IMR-90 (cell line): ENCODE results near the gene RUNX1. TPM values are rescaled to one million over a fixed set of nuclear protein-coding genes. Genes with fewer than 3 reads are reported as not detected.

Source experiments
- ATAC-seq: fragments of 200-7000 bp; cut with Tn5 transposase; 2 replicates; pipeline ENCODE4 v1.9.1; 2020; ENCODE audit warnings: low read depth, mild to moderate bottlenecking, moderate library complexity
- BruUV-seq: library from RNA; stranded (reverse); fragments of 400-500 nt; replicated peaks from 2 replicates; lab custom pipeline; 2021; lab: Mats Ljungman, UMichigan
- CTCF ChIA-PET: fragments of 300-600 bp; formaldehyde crosslinking; extraction: SDS; loops from one replicate; lab custom pipeline; 2021; ENCODE audit warnings: antibody characterized with exemption; lab: Yijun Ruan, JAX
- POLR2A ChIA-PET: fragments of 300-600 bp; sonication (Branson Sonifier 250); formaldehyde crosslinking; loops from one replicate; lab custom pipeline; 2022; ENCODE audit warnings: antibody characterized with exemption; ENCODE audit not compliant: unreplicated experiment; lab: Charles Lee
- DNase-seq: peaks from one replicate; pipeline ENCODE4 v3.0.0; 2013
- H2AFZ ChIP-seq: replicated peaks from 2 replicates; pipeline ENCODE3; 2013; ENCODE audit warnings: low read length, mild to moderate bottlenecking; ENCODE audit not compliant: poor library complexity
- H2AK5ac ChIP-seq: 2 replicates; pipeline ENCODE4 v1.6.1; 2013; ENCODE audit warnings: low read depth, low read length, inconsistent platforms
- H2AK9ac ChIP-seq: replicated peaks from 2 replicates; pipeline ENCODE3; 2013; ENCODE audit warnings: mild to moderate bottlenecking, low read depth, low read length, moderate library complexity; ENCODE audit not compliant: poor library complexity
- H2BK120ac ChIP-seq: 2 replicates; pipeline ENCODE4 v1.6.1; 2013; ENCODE audit warnings: low read depth, low read length, inconsistent platforms
- H2BK15ac ChIP-seq: 3 replicates; pipeline ENCODE4 v1.6.1; 2013; ENCODE audit warnings: low read depth, low read length, inconsistent platforms
- H2BK20ac ChIP-seq: 2 replicates; pipeline ENCODE4 v1.6.1; 2013; ENCODE audit warnings: low read depth, mild to moderate bottlenecking, inconsistent platforms, low read length, moderate library complexity
- H2BK5ac ChIP-seq: 2 replicates; pipeline ENCODE4 v1.6.1; 2013; ENCODE audit warnings: mild to moderate bottlenecking, low read depth, low read length, inconsistent platforms; ENCODE audit not compliant: poor library complexity, severe bottlenecking
- H3K14ac ChIP-seq: replicated peaks from 2 replicates; pipeline ENCODE4 v1.6.1; 2013; ENCODE audit warnings: low read depth, low read length, inconsistent platforms
- H3K18ac ChIP-seq: 2 replicates; pipeline ENCODE4 v1.6.1; 2013; ENCODE audit warnings: low read depth, low read length, control low read depth
- H3K23ac ChIP-seq: 2 replicates; pipeline ENCODE4 v1.6.1; 2013; ENCODE audit warnings: low read depth, low read length, inconsistent platforms
- H3K27ac ChIP-seq: 2 replicates; pipeline ENCODE4 v1.5.1; 2013; ENCODE audit warnings: mild to moderate bottlenecking, control low read depth, low read length; ENCODE audit not compliant: insufficient read depth
- H3K27me3 ChIP-seq: 2 replicates; pipeline ENCODE4 v1.6.1; 2013; ENCODE audit warnings: low read length; ENCODE audit not compliant: control insufficient read depth, insufficient read depth
- H3K36me3 ChIP-seq: 2 replicates; pipeline ENCODE4 v1.6.1; 2013; ENCODE audit warnings: low read length, mixed read lengths; ENCODE audit not compliant: control insufficient read depth, insufficient read depth
- H3K4ac ChIP-seq: 2 replicates; pipeline ENCODE4 v1.6.1; 2013; ENCODE audit warnings: low read depth, low read length, inconsistent platforms
- H3K4me1 ChIP-seq: 2 replicates; pipeline ENCODE4 v1.6.1; 2013; ENCODE audit warnings: low read length, mixed read lengths; ENCODE audit not compliant: control insufficient read depth, insufficient read depth
- H3K4me2 ChIP-seq: 2 replicates; pipeline ENCODE4 v1.6.1; 2013; ENCODE audit warnings: low read depth, mild to moderate bottlenecking, control low read depth, low read length, moderate library complexity
- H3K4me3 ChIP-seq: 2 replicates; pipeline ENCODE4 v1.5.1; 2013; ENCODE audit warnings: low read depth, mild to moderate bottlenecking, control low read depth, low read length, moderate library complexity; ENCODE audit not compliant: insufficient read depth
- H3K56ac ChIP-seq: 2 replicates; pipeline ENCODE4 v1.6.1; 2013; ENCODE audit warnings: low read length, inconsistent platforms; ENCODE audit not compliant: insufficient read depth; ENCODE audit errors: extremely low read depth
- H3K79me1 ChIP-seq, 2 experiments: 2 replicates each; pipeline ENCODE4 v1.6.1; 2013; ENCODE audit warnings: low read length in 2 of 2, inconsistent platforms in 1 of 2, low read depth in 1 of 2
- H3K9ac ChIP-seq: 2 replicates; pipeline ENCODE4 v1.6.1; 2013; ENCODE audit warnings: low read depth, low read length, control low read depth
- H3K9me1 ChIP-seq: 2 replicates; pipeline ENCODE4 v1.6.1; 2013; ENCODE audit warnings: low read length, inconsistent platforms; ENCODE audit not compliant: insufficient read depth
- H3K9me3 ChIP-seq: 2 replicates; pipeline ENCODE4 v1.6.1; 2013; ENCODE audit warnings: low read length; ENCODE audit not compliant: control insufficient read depth, insufficient read depth
- H4K20me1 ChIP-seq: 2 replicates; pipeline ENCODE4 v1.6.1; 2013; ENCODE audit warnings: low read length, inconsistent platforms; ENCODE audit not compliant: insufficient read depth
- H4K5ac ChIP-seq: 2 replicates; pipeline ENCODE4 v1.6.1; 2013; ENCODE audit warnings: mild to moderate bottlenecking, low read depth, low read length, control low read depth
- H4K8ac ChIP-seq, 2 experiments: 2 replicates each; pipeline ENCODE4 v1.6.1; 2013; ENCODE audit warnings: low read depth in 2 of 2, low read length in 2 of 2, control low read depth in 1 of 2, inconsistent platforms in 1 of 2
- H4K91ac ChIP-seq: 2 replicates; pipeline ENCODE4 v1.6.1; 2013; ENCODE audit warnings: low read depth, low read length, inconsistent platforms; ENCODE audit not compliant: insufficient read depth
- BHLHE40 ChIP-seq: fragments of 150-350 bp; IDR thresholded peaks from 2 replicates; pipeline ENCODE4 v1.6.1; 2016; ENCODE audit warnings: mild to moderate bottlenecking, low read depth, low read length
- CEBPB ChIP-seq: IDR thresholded peaks from 2 replicates; pipeline ENCODE4 v1.6.1; 2012; ENCODE audit warnings: low read depth, low read length, improper control_type of control experiment
- CHD1 ChIP-seq: IDR thresholded peaks from 2 replicates; pipeline ENCODE4 v1.6.1; 2012; ENCODE audit warnings: low read depth, low read length, improper control_type of control experiment
- FOS ChIP-seq: fragments of 150-350 bp; IDR thresholded peaks from 2 replicates; pipeline ENCODE4 v1.6.1; 2016; ENCODE audit warnings: low read depth, low read length
- MAZ ChIP-seq: IDR thresholded peaks from 2 replicates; pipeline ENCODE4 v1.6.1; 2012; ENCODE audit warnings: low read depth, mild to moderate bottlenecking, low read length, improper control_type of control experiment, moderate library complexity, borderline replicate concordance
- MXI1 ChIP-seq: IDR thresholded peaks from 2 replicates; pipeline ENCODE4 v1.6.1; 2012; ENCODE audit warnings: low read depth, mild to moderate bottlenecking, low read length, moderate library complexity, borderline replicate concordance
- RFX5 ChIP-seq: IDR thresholded peaks from 2 replicates; pipeline ENCODE4 v1.8.0; 2012; ENCODE audit warnings: low read depth, mild to moderate bottlenecking, low read length, moderate library complexity
- SMC3 ChIP-seq: fragments of 150-350 bp; IDR thresholded peaks from 2 replicates; pipeline ENCODE4 v1.6.1; 2016; ENCODE audit warnings: low read depth, mild to moderate bottlenecking, antibody characterized with exemption, low read length, moderate library complexity
- WGBS, 2 experiments: methylation state at CpG; one replicate each; pipeline versions ENCODE4 v1.1.5 to v1.1.7; 2013; ENCODE audit warnings: missing lambda C conversion rate in 2 of 2; ENCODE audit not compliant: insufficient read length in 1 of 2; ENCODE audit errors: extremely low coverage in 2 of 2; 5-methylcytosine and 5-hydroxymethylcytosine counted together
- dilution Hi-C: fragments of 300-500 bp; cut with HindIII; formaldehyde crosslinking; loops from one replicate; pipeline ENCODE4 v1.14.3; 2018; ENCODE audit warnings: low sequenced_read_pairs; ENCODE audit not compliant: unreplicated experiment
- in situ Hi-C: fragments of 300-500 bp; cut with MboI; formaldehyde crosslinking; loops from 3 replicates; pipeline ENCODE4 v1.14.3; 2019; ENCODE audit warnings: low sequenced_read_pairs, inconsistent platforms, mixed read lengths
- intact Hi-C: fragments of 100-400 bp; cut with micrococcal nuclease; formaldehyde crosslinking; loops from 2 replicates; pipeline ENCODE4 v1.10.0; 2022
- polyA plus RNA-seq, 3 experiments: library from polyadenylated mRNA; depleted of rRNA; stranded (reverse); fragments of >200 nt; gene quantifications; 2 replicates each; pipeline ENCODE4 v1.2.3, GENCODE V29; 2012; ENCODE audit warnings: low replicate concordance in 1 of 3
- total RNA-seq: library from RNA; depleted of rRNA; stranded (reverse); fragments of >200 nt; gene quantifications from 2 replicates; pipeline ENCODE4 v1.2.3, GENCODE V29; 2012
- TF ChIP-seq, protein P1 (sequence below): fragments of 150-350 bp; IDR thresholded peaks from 2 replicates; pipeline ENCODE4 v1.6.1; 2016; ENCODE audit warnings: low read depth, mild to moderate bottlenecking, low read length, moderate library complexity, borderline replicate concordance
- TF ChIP-seq, protein P2 (sequence below): fragments of 150-350 bp; IDR thresholded peaks from 2 replicates; pipeline ENCODE4 v1.6.1; 2017; ENCODE audit warnings: mild to moderate bottlenecking, antibody characterized with exemption, low read length, low read depth
- TF ChIP-seq, protein P3 (sequence below): conservative IDR thresholded peaks from 2 replicates; pipeline ENCODE4 v1.5.1; 2012; ENCODE audit warnings: mild to moderate bottlenecking, low read depth, low read length, improper control_type of control experiment

The RUNX1 gene
- total and polyA plus RNA-seq, 2 of the 4 experiments (the other 2 are of a cell fraction) = 34.5 to 56.5 TPM

DNA sequence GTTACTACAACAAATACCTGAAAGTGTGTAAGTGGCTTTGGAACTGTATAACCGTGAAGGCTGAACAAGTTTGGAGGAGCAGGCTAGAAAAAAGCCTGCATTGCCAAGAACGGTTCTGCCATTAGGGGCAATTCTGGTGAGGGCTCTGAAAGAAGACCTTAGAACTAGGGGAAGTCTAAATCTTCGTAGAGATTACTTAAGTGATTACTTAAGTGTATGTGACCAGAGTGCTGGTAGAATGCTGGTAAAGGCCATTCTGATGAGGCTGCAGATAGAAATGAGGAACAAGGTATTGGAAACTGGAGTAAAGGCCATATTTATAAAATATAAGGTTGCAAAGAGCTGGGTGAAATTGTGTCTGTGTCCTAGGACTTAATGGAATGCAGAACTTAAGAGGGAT is 222.3 kb downstream of the RUNX1 start:
- TF ChIP-seq MXI1 = no peak
- no peak for TF ChIP-seq CEBPB
- TF ChIP-seq RFX5 = no peak
- no peak for TF ChIP-seq CHD1
- no peak for TF ChIP-seq FOS
- TF ChIP-seq MAZ = no peak
- no peak for TF ChIP-seq SMC3
- TF ChIP-seq, protein P1, sequence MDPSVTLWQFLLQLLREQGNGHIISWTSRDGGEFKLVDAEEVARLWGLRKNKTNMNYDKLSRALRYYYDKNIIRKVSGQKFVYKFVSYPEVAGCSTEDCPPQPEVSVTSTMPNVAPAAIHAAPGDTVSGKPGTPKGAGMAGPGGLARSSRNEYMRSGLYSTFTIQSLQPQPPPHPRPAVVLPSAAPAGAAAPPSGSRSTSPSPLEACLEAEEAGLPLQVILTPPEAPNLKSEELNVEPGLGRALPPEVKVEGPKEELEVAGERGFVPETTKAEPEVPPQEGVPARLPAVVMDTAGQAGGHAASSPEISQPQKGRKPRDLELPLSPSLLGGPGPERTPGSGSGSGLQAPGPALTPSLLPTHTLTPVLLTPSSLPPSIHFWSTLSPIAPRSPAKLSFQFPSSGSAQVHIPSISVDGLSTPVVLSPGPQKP = no peak
- TF ChIP-seq BHLHE40 = no peak
- TF ChIP-seq, protein P2, sequence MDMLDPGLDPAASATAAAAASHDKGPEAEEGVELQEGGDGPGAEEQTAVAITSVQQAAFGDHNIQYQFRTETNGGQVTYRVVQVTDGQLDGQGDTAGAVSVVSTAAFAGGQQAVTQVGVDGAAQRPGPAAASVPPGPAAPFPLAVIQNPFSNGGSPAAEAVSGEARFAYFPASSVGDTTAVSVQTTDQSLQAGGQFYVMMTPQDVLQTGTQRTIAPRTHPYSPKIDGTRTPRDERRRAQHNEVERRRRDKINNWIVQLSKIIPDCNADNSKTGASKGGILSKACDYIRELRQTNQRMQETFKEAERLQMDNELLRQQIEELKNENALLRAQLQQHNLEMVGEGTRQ = no peak
- TF ChIP-seq, protein P3, sequence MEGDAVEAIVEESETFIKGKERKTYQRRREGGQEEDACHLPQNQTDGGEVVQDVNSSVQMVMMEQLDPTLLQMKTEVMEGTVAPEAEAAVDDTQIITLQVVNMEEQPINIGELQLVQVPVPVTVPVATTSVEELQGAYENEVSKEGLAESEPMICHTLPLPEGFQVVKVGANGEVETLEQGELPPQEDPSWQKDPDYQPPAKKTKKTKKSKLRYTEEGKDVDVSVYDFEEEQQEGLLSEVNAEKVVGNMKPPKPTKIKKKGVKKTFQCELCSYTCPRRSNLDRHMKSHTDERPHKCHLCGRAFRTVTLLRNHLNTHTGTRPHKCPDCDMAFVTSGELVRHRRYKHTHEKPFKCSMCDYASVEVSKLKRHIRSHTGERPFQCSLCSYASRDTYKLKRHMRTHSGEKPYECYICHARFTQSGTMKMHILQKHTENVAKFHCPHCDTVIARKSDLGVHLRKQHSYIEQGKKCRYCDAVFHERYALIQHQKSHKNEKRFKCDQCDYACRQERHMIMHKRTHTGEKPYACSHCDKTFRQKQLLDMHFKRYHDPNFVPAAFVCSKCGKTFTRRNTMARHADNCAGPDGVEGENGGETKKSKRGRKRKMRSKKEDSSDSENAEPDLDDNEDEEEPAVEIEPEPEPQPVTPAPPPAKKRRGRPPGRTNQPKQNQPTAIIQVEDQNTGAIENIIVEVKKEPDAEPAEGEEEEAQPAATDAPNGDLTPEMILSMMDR = no peak
- H2BK20ac ChIP-seq = no peak overlapping the region

More for the DNA sequence above, 222.3 kb downstream of the RUNX1 start:
- peaks cover 50% of the 10 kb centered on the region for H3K36me3 ChIP-seq
- H2BK5ac ChIP-seq = no peak overlapping the region
- no peak overlapping the region for H4K5ac ChIP-seq
- H3K4ac ChIP-seq = no peak overlapping the region
- no peak overlapping the region for H2AFZ ChIP-seq
- DNase-seq (no peak), ATAC-seq (no peak)
- H3K9me3 ChIP-seq = no peaks in the 10 kb centered on the region
- H3K14ac ChIP-seq = no peak overlapping the region
- H3K4me1 ChIP-seq = no peaks in the 10 kb centered on the region
- ChIA-PET CTCF (no interaction called here), POLR2A (no interaction called here)
- H2BK15ac ChIP-seq = no peak overlapping the region
- no peak overlapping the region for H2BK120ac ChIP-seq
- no peaks in the 10 kb centered on the region for H3K27me3 ChIP-seq
- BruUV-seq = no TSS peak
- no peak overlapping the region for H3K4me2 ChIP-seq
- no peak overlapping the region for H3K9ac ChIP-seq
- H3K18ac ChIP-seq = no peak overlapping the region
- intact Hi-C loops = no loop called here
- H3K79me1 ChIP-seq = peaks cover 68 to 91% of the 10 kb centered on the region in 2 experiments
- H3K4me3 ChIP-seq = no peak overlapping the region
- no peak overlapping the region for H2AK9ac ChIP-seq
- WGBS, 2 experiments = 100% methylated on average over 1 of the region's 3 CpGs; no CpG with 5 or more reads in 1 of the 2 experiments
- H4K20me1 ChIP-seq = peaks cover 43% of the 10 kb centered on the region; the same call in 1 of the 2 replicates
- in situ Hi-C loops = no loop called here
- no peak overlapping the region for H3K56ac ChIP-seq
- no peak overlapping the region for H4K8ac ChIP-seq
- H3K23ac ChIP-seq = no peak overlapping the region
- no peak overlapping the region for H4K91ac ChIP-seq
- dilution Hi-C loops = no loop called here
- no peak overlapping the region for H3K27ac ChIP-seq
- H2AK5ac ChIP-seq = no peak overlapping the region
- H3K9me1 ChIP-seq = peaks cover 25% of the 10 kb centered on the region
